GM12878 (cell line): Measurements from ENCODE around the gene SIK2. TPM values are rescaled to one million over a fixed set of nuclear protein-coding genes. Genes with fewer than 3 reads are reported as not detected.

ENCODE experiments used
- ATAC-seq: fragments of 200-7000 bp; cut with Tn5 transposase; 3 replicates; pipeline ENCODE4 v1.9.1; 2020; ENCODE audit warnings: mild to moderate bottlenecking, moderate library complexity
- BruUV-seq: library from RNA; stranded (reverse); fragments of 400-500 nt; replicated peaks from 2 replicates; lab custom pipeline; 2021; lab: Mats Ljungman, UMichigan
- CTCF ChIA-PET: fragments of 300-600 bp; sonication (Branson Sonifier 250); formaldehyde crosslinking; extraction: SDS; loops from one replicate; lab custom pipeline; 2021; ENCODE audit warnings: inconsistent platforms; lab: Yijun Ruan, JAX
- POLR2A ChIA-PET: fragments of 350-600 bp; formaldehyde crosslinking; extraction: SDS; loops from one replicate; lab custom pipeline; 2021; ENCODE audit warnings: inconsistent platforms; lab: Charles Lee
- RAD21 ChIA-PET: fragments of 300-600 bp; sonication (Branson Sonifier 250); formaldehyde crosslinking; loops from one replicate; lab custom pipeline; 2023; ENCODE audit warnings: antibody characterized with exemption; ENCODE audit not compliant: unreplicated experiment; lab: Charles Lee
- SMC1A ChIA-PET: fragments of 300-600 bp; sonication (Branson Sonifier 250); formaldehyde crosslinking; loops from one replicate; lab custom pipeline; 2023; ENCODE audit not compliant: unreplicated experiment, uncharacterized antibody; lab: Charles Lee
- DNase-seq: peaks from one replicate; pipeline ENCODE4 v3.0.0-alpha.2; 2011; ENCODE audit warnings: low read depth, low spot score
- FAIRE-seq: peaks from 3 replicates; lab custom pipeline; 2011; peaks lifted over from hg19 to GRCh38; lab: Jason Lieb, UNC
- H2AFZ ChIP-seq: 2 replicates; pipeline ENCODE4 v1.6.0; 2011; ENCODE audit warnings: low read depth, low read length, control low read depth; ENCODE audit not compliant: control insufficient read depth
- H3K27ac ChIP-seq: 2 replicates; pipeline ENCODE4 v1.5.1; 2011; ENCODE audit warnings: control low read depth; ENCODE audit not compliant: control insufficient read depth, insufficient read depth
- H3K27me3 ChIP-seq, 2 experiments: replicated peaks in 1 of 2; 2 replicates each; pipeline versions ENCODE4 v1.6.0 to v1.6.1; 2011; ENCODE audit warnings: low read length in 1 of 2; ENCODE audit not compliant: control insufficient read depth in 2 of 2, insufficient read depth in 2 of 2
- H3K36me3 ChIP-seq, 2 experiments: 2 replicates each; pipeline ENCODE4 v1.5.1; 2011; ENCODE audit warnings: low read length in 1 of 2; ENCODE audit not compliant: control insufficient read depth in 2 of 2, insufficient read depth in 2 of 2
- H3K4me1 ChIP-seq: 2 replicates; pipeline ENCODE4 v1.6.1; 2011; ENCODE audit warnings: mild to moderate bottlenecking, low read length, moderate library complexity, mixed read lengths; ENCODE audit not compliant: control insufficient read depth, insufficient read depth
- H3K4me2 ChIP-seq: 2 replicates; pipeline ENCODE4 v1.6.0; 2011; ENCODE audit warnings: control low read depth; ENCODE audit not compliant: control insufficient read depth, insufficient read depth
- H3K4me3 ChIP-seq: fragments of 200-600 bp; sonication (generic); 2 replicates; pipeline ENCODE4 v1.5.1; 2016
- H3K79me2 ChIP-seq: 2 replicates; pipeline ENCODE4 v1.6.0; 2011; ENCODE audit warnings: low read length; ENCODE audit not compliant: control insufficient read depth, insufficient read depth
- H3K9ac ChIP-seq: 2 replicates; pipeline ENCODE4 v1.8.0; 2011; ENCODE audit warnings: low read length, control low read depth, mixed read lengths; ENCODE audit not compliant: control insufficient read depth, insufficient read depth
- H3K9me3 ChIP-seq: replicated peaks from 3 replicates; pipeline ENCODE4 v1.5.1; 2011; ENCODE audit warnings: mild to moderate bottlenecking, low read length; ENCODE audit not compliant: control insufficient read depth, insufficient read depth
- H4K20me1 ChIP-seq: 2 replicates; pipeline ENCODE4 v1.6.0; 2011; ENCODE audit not compliant: control insufficient read depth, insufficient read depth
- ATF2 ChIP-seq: IDR thresholded peaks from 2 replicates; pipeline ENCODE4 v1.6.1; 2012; ENCODE audit warnings: low read length, inconsistent platforms
- CHD4 ChIP-seq: fragments of 200-600 bp; sonication (generic); IDR thresholded peaks from 2 replicates; pipeline ENCODE4 v1.6.1; 2016; ENCODE audit warnings: mild to moderate bottlenecking
- CREM ChIP-seq: IDR thresholded peaks from 2 replicates; pipeline ENCODE4 v1.6.1; 2014; ENCODE audit warnings: antibody characterized with exemption, low read depth
- EP300 ChIP-seq, 2 experiments: fragments of 150-350 bp in 1 of 2; IDR thresholded peaks; 2 replicates each; pipeline ENCODE4 v1.6.1; 2011 to 2012; ENCODE audit warnings: low read depth in 2 of 2, low read length in 2 of 2, borderline replicate concordance in 1 of 2, improper control_type of control experiment in 1 of 2, inconsistent platforms in 1 of 2; ENCODE audit not compliant: control insufficient read depth in 1 of 2
- FOS ChIP-seq: IDR thresholded peaks from 3 replicates; pipeline ENCODE4 v1.6.1; 2011; ENCODE audit warnings: borderline replicate concordance; ENCODE audit not compliant: insufficient read length; ENCODE audit errors: extremely low read depth
- PRDM15 ChIP-seq: fragments of 450-650 bp; formaldehyde crosslinking; IDR thresholded peaks from 2 replicates; pipeline ENCODE4 v1.4.0; 2020; ENCODE audit warnings: mild to moderate bottlenecking, moderate library complexity
- REST ChIP-seq: IDR thresholded peaks from 2 replicates; pipeline ENCODE4 v1.6.1; 2012; ENCODE audit warnings: mild to moderate bottlenecking, low read depth, low read length
- SRF ChIP-seq, 2 experiments: IDR thresholded peaks; 2 replicates each; pipeline ENCODE4 v1.6.1; 2011; ENCODE audit warnings: low read depth in 2 of 2, low read length in 2 of 2, mild to moderate bottlenecking in 1 of 2, moderate library complexity in 1 of 2
- TARDBP ChIP-seq: IDR thresholded peaks from 2 replicates; pipeline ENCODE4 v1.6.1; 2016; ENCODE audit warnings: borderline replicate concordance
- YBX1 ChIP-seq: fragments of 450-650 bp; IDR thresholded peaks from 2 replicates; pipeline ENCODE4 v1.6.1; 2016; ENCODE audit warnings: antibody characterized with exemption
- WGBS: methylation state at CpG from one replicate; pipeline ENCODE4 v1.1.6; 2016; ENCODE audit warnings: low lambda C conversion rate; ENCODE audit not compliant: insufficient replicate concordance, insufficient coverage; ENCODE audit errors: missing lambda C conversion rate; 5-methylcytosine and 5-hydroxymethylcytosine counted together
- in situ Hi-C: fragments of 300-500 bp; cut with MboI; formaldehyde crosslinking; loops from 9 replicates; pipeline ENCODE4 v1.14.3; 2018; ENCODE audit warnings: mixed read lengths
- intact Hi-C: fragments of 100-400 bp; cut with micrococcal nuclease; formaldehyde crosslinking; loops from one replicate; pipeline ENCODE4 v1.14.2; 2022; ENCODE audit not compliant: unreplicated experiment
- polyA plus RNA-seq, 11 experiments: library from polyadenylated mRNA; depleted of rRNA in 4 of 11; unstranded in 6 of 11; stranded (reverse) in 5 of 11; fragments of >200 nt; fragmentation: Nextera tagmentation in 4 of 11; fragmentation: Illumina TruSeq in 1 of 11; extraction: Ambion mirVana in 4 of 11; extraction: Trizol in 1 of 11; gene quantifications; 1 replicate in 1 of 11; 2 replicates in 10 of 11; pipeline versions ENCODE4 v1.2.1 to v1.2.3, GENCODE V29; 2011 to 2016; ENCODE audit warnings: inconsistent platforms in 2 of 11, missing spikeins in 2 of 11, low read depth in 1 of 11
- total RNA-seq, 4 experiments: library from RNA; depleted of rRNA in 3 of 4; stranded (reverse); fragments of >200 nt in 3 of 4; fragmentation: Illumina TruSeq in 1 of 4; extraction: Trizol in 1 of 4; gene quantifications; 2 replicates each; pipeline versions ENCODE4 v1.2.1 to v1.2.3, GENCODE V29; 2013 to 2021

SIK2 gene
- total and polyA plus RNA-seq, 10 of the 15 experiments (the other 5 are each of a cell fraction or from before 2014, with no cell fraction given): 0.97 to 14.2 (median 4.5) TPM

GRCh38 chr11:111734101-111734953 is 132.1 kb downstream of the SIK2 start (continued):
- TF ChIP-seq REST (no peak), EP300 (IDR thresholded peaks at IDR 0.05; ENCODE audit: borderline replicate concordance in 1 of 2, control insufficient read depth in 1 of 2, low read depth in 2 of 2, low read length in 2 of 2) (no peak)

GRCh38 chr11:111734954-111735261 is 132.7 kb downstream of the SIK2 start:
- no peaks in the 10 kb centered on the region for H3K27me3 ChIP-seq
- FAIRE-seq (no peak), DNase-seq (no peak), ATAC-seq (no peak)
- H3K9me3 ChIP-seq: no peaks in the 10 kb centered on the region
- SMC1A ChIA-PET: interaction anchor here (0.6 to 1.1 kb wide), 2 partner anchors 17 to 107 kb away, joined by 3 to 4 read pairs; no protein-coding TSS in a partner anchor
- no peaks in the 10 kb centered on the region; the same call in 1 of the 2 replicates for H4K20me1 ChIP-seq
- no peak overlapping the region for H3K4me3 ChIP-seq
- H3K36me3 ChIP-seq: peaks cover 5 to 11% of the 10 kb centered on the region in 2 experiments
- H3K27ac ChIP-seq: no peak overlapping the region
- H3K79me2 ChIP-seq: no peaks in the 10 kb centered on the region
- intact Hi-C loops (no loop called here), in situ Hi-C loops (no loop called here)
- RAD21 ChIA-PET: no interaction called here
- POLR2A ChIA-PET: interaction anchor here (1.0 to 1.1 kb wide), 2 partner anchors 16 to 37 kb away, joined by 3 to 5 read pairs; no protein-coding TSS in a partner anchor
- H3K4me2 ChIP-seq: no peak overlapping the region
- H3K9ac ChIP-seq: no peak overlapping the region
- no peaks in the 10 kb centered on the region for H3K4me1 ChIP-seq
- BruUV-seq: no TSS peak
- CTCF ChIA-PET: no interaction called here
- H2AFZ ChIP-seq: no peak overlapping the region
- WGBS: 89% methylated on average over 6 of the region's 6 CpGs
- TF ChIP-seq CREM: no peak
- no peak for TF ChIP-seq SRF (IDR thresholded peaks at IDR 0.05; ENCODE audit: low read depth in 2 of 2, low read length in 2 of 2)
- TF ChIP-seq TARDBP: no peak
- TF ChIP-seq ATF2: no peak
- TF ChIP-seq CHD4: no peak
- no peak for TF ChIP-seq FOS
- TF ChIP-seq YBX1: no peak
- no peak for TF ChIP-seq PRDM15
